ENCODE measurements around the gene GNPDA1. TPM values are rescaled to one million over a fixed set of nuclear protein-coding genes. Genes with fewer than 3 reads are reported as not detected.

Gene GNPDA1
- total RNA-seq, 4 donors from 2014 or later, result 16.9 to 40.7 (median 30.6) TPM

- TF ChIP-seq POLR2A (IDR thresholded peaks at IDR 0.05), result no peak
- no peak for TF ChIP-seq CTCF (IDR thresholded peaks at IDR 0.05)
- peak in 1 of 2 donors; percentile 85 for DNase-seq (ENCODE audit: low spot score in 2 of 2)
- H3K4me3 ChIP-seq (ENCODE audit: low read depth, poor library complexity, severe bottlenecking), result no peak overlapping the region
- intact Hi-C loops (cut with DNase I; ENCODE audit: low total_unique reads), result loop anchor here (5.0 to 10.0 kb wide), 2 partner anchors 74 to 266 kb away; no protein-coding TSS in a partner anchor
- 53 to 65% methylated on average over 8 of the region's 8 CpGs for WGBS, 2 donors
Observed at GRCh38 chr5:141958546-141959172, 54.2 kb downstream of the GNPDA1 start.

- no peak within 1 kb of the TSS for H3K4me3 ChIP-seq (ENCODE audit: low read depth, poor library complexity, severe bottlenecking)
- intact Hi-C loops (cut with DNase I; ENCODE audit: low total_unique reads), result loop anchor here (5.0 to 10.0 kb wide), 2 partner anchors 73 to 266 kb away; no protein-coding TSS in a partner anchor
- peak in 1 of 2 donors; percentile 89 for DNase-seq (ENCODE audit: low spot score in 2 of 2)
- WGBS, 2 donors, result 42 to 48% methylated on average over 7 of the region's 7 CpGs
- no peak for TF ChIP-seq POLR2A (IDR thresholded peaks at IDR 0.05)
- no peak for TF ChIP-seq CTCF (IDR thresholded peaks at IDR 0.05)
Observed at GRCh38 chr5:141958113-141958512, 54.7 kb downstream of the GNPDA1 start, which contains the start of gene PCDH12. Gene PCDH12 (minus strand): TSS chr5:141958202. CDS start chr5:141957851, 351 bp downstream.

- no peak overlapping the region for H3K4me3 ChIP-seq (ENCODE audit: low read depth, poor library complexity, severe bottlenecking)
- no peak for TF ChIP-seq CTCF (IDR thresholded peaks at IDR 0.05)
- TF ChIP-seq POLR2A (IDR thresholded peaks at IDR 0.05), result no peak
- WGBS, 2 donors, result 45 to 47% methylated on average over 16 of the region's 16 CpGs
- intact Hi-C loops (cut with DNase I; ENCODE audit: low total_unique reads), result loop anchor here (5.0 to 10.0 kb wide), 2 partner anchors 73 to 265 kb away; no protein-coding TSS in a partner anchor
- DNase-seq (ENCODE audit: low spot score in 2 of 2), result peak in 1 of 2 donors; percentile 82
Observed at GRCh38 chr5:141957367-141957996, 55.3 kb downstream of the GNPDA1 start.

GRCh38 chr5:141954194-141954593, 58.6 kb downstream of the GNPDA1 start:
- 73 to 83% methylated on average over 2 of the region's 2 CpGs for WGBS, 2 donors
- TF ChIP-seq POLR2A (IDR thresholded peaks at IDR 0.05), result no peak
- TF ChIP-seq CTCF (IDR thresholded peaks at IDR 0.05), result no peak
- intact Hi-C loops (cut with DNase I; ENCODE audit: low total_unique reads), result loop anchor here (10.0 kb wide), 1 partner anchor 69 kb away; no protein-coding TSS in a partner anchor
- peak in 1 of 2 donors; percentile 50 for DNase-seq (ENCODE audit: low spot score in 2 of 2)
- H3K4me3 ChIP-seq (ENCODE audit: low read depth, poor library complexity, severe bottlenecking), result no peak overlapping the region

- DNase-seq (ENCODE audit: low spot score in 2 of 2), result peak in 1 of 2 donors; percentile 46
- intact Hi-C loops (cut with DNase I; ENCODE audit: low total_unique reads), result loop anchor here (10.0 kb wide), 1 partner anchor 67 kb away; no protein-coding TSS in a partner anchor
- WGBS, 2 donors, result 74 to 86% methylated on average over 2 of the region's 2 CpGs
- no peak for TF ChIP-seq POLR2A (IDR thresholded peaks at IDR 0.05)
- TF ChIP-seq CTCF (IDR thresholded peaks at IDR 0.05), result no peak
- no peak overlapping the region for H3K4me3 ChIP-seq (ENCODE audit: low read depth, poor library complexity, severe bottlenecking)
Observed at GRCh38 chr5:141952020-141952419, 60.8 kb downstream of the GNPDA1 start.
